ENCODE measurements around the gene PPP1R14D.

PPP1R14D gene

GRCh38 chr15:40766906-40767837, 61.3 kb downstream of the PPP1R14D start:
- no peak overlapping the region for H3K4me3 ChIP-seq (ENCODE audit: control insufficient read depth, low read depth, low read length)
- TF ChIP-seq, protein P1, sequence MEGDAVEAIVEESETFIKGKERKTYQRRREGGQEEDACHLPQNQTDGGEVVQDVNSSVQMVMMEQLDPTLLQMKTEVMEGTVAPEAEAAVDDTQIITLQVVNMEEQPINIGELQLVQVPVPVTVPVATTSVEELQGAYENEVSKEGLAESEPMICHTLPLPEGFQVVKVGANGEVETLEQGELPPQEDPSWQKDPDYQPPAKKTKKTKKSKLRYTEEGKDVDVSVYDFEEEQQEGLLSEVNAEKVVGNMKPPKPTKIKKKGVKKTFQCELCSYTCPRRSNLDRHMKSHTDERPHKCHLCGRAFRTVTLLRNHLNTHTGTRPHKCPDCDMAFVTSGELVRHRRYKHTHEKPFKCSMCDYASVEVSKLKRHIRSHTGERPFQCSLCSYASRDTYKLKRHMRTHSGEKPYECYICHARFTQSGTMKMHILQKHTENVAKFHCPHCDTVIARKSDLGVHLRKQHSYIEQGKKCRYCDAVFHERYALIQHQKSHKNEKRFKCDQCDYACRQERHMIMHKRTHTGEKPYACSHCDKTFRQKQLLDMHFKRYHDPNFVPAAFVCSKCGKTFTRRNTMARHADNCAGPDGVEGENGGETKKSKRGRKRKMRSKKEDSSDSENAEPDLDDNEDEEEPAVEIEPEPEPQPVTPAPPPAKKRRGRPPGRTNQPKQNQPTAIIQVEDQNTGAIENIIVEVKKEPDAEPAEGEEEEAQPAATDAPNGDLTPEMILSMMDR (conservative IDR thresholded peaks at IDR 0.05; ENCODE audit: control insufficient read depth, insufficient read depth, low read depth, low read length): no peak
- peak; percentile 41 for DNase-seq (ENCODE audit: low read depth)

- peak; percentile 16 for DNase-seq (ENCODE audit: low read depth)
- TF ChIP-seq, protein P1 (conservative IDR thresholded peaks at IDR 0.05; ENCODE audit: control insufficient read depth, insufficient read depth, low read depth, low read length): no peak
- H3K4me3 ChIP-seq (ENCODE audit: control insufficient read depth, low read depth, low read length): no peak overlapping the region
Observed at GRCh38 chr15:40766194-40766815, 62.2 kb downstream of the PPP1R14D start.

Data from fibroblast of mammary gland (primary cell).